Endothelial cell of umbilical vein (primary cell): ENCODE measurements around the gene CHST11. TPM values are rescaled to one million over a fixed set of nuclear protein-coding genes. Genes with fewer than 3 reads are reported as not detected.

ENCODE experiments used
- BruUV-seq: library from RNA; stranded (reverse); fragments of 400-500 nt; replicated peaks from 2 replicates; lab custom pipeline; 2021; lab: Mats Ljungman, UMichigan
- CTCF ChIA-PET: fragments of 300-600, 350-600 bp; sonication (Branson Sonifier 250); formaldehyde crosslinking; loops from one replicate; lab custom pipeline; 2021; ENCODE audit warnings: antibody characterized with exemption, inconsistent platforms; lab: Charles Lee
- POLR2A ChIA-PET: fragments of 300-600, 350-600 bp; sonication (Branson Sonifier 250); formaldehyde crosslinking; loops from one replicate; lab custom pipeline; 2021; ENCODE audit warnings: antibody characterized with exemption, inconsistent platforms; lab: Charles Lee
- DNase-seq: peaks from one replicate; pipeline ENCODE4 v3.0.0-alpha.2; 2011; ENCODE audit warnings: low read depth, low spot score
- FAIRE-seq: peaks from 2 replicates; lab custom pipeline; 2011; peaks lifted over from hg19 to GRCh38; lab: Jason Lieb, UNC
- H2AFZ ChIP-seq: 2 replicates; pipeline ENCODE4 v1.6.0; 2012; ENCODE audit warnings: low read depth, low read length, control low read depth, inconsistent platforms
- H3K27ac ChIP-seq: 2 replicates; pipeline ENCODE4 v1.5.1; 2011; ENCODE audit warnings: low read depth, mild to moderate bottlenecking, control low read depth, low read length, moderate library complexity; ENCODE audit not compliant: insufficient read depth
- H3K27me3 ChIP-seq, 2 experiments: 2 replicates each; pipeline versions ENCODE4 v1.6.0 to v1.6.1; 2011; ENCODE audit warnings: low read length in 2 of 2, mixed read lengths in 1 of 2; ENCODE audit not compliant: control insufficient read depth in 2 of 2, insufficient read depth in 2 of 2
- H3K36me3 ChIP-seq, 2 experiments: 2 replicates in 1 of 2; 3 replicates in 1 of 2; pipeline ENCODE4 v1.5.1; 2011; ENCODE audit warnings: low read length in 2 of 2, mild to moderate bottlenecking in 1 of 2, moderate library complexity in 1 of 2; ENCODE audit not compliant: control insufficient read depth in 2 of 2, insufficient read depth in 2 of 2; ENCODE audit errors: extremely low read depth in 1 of 2
- H3K4me1 ChIP-seq: 3 replicates; pipeline ENCODE4 v1.5.1; 2011; ENCODE audit warnings: mild to moderate bottlenecking, low read length; ENCODE audit not compliant: control insufficient read depth, insufficient read depth; ENCODE audit errors: extremely low read depth
- H3K4me2 ChIP-seq: 2 replicates; pipeline ENCODE4 v1.6.1; 2011; ENCODE audit warnings: low read length, control low read depth, mixed read lengths; ENCODE audit not compliant: insufficient read depth
- H3K4me3 ChIP-seq, 3 experiments: fragments of 200-600 bp in 1 of 3; sonication (generic), shearing (Covaris generic) in 1 of 3; replicated peaks in 1 of 3; 2 replicates each; pipeline ENCODE4 v1.5.1; 2011 to 2016; ENCODE audit warnings: control low read depth in 3 of 3, low read length in 3 of 3, mild to moderate bottlenecking in 2 of 3, inconsistent platforms in 1 of 3, low read depth in 1 of 3, moderate library complexity in 1 of 3; ENCODE audit not compliant: insufficient read depth in 1 of 3
- H3K79me2 ChIP-seq: 2 replicates; pipeline ENCODE4 v1.6.0; 2012; ENCODE audit warnings: low read length, inconsistent platforms; ENCODE audit not compliant: control insufficient read depth, insufficient read depth
- H3K9ac ChIP-seq: replicated peaks from 2 replicates; pipeline ENCODE3; 2011; ENCODE audit warnings: low read length, control low read depth; ENCODE audit not compliant: insufficient read depth; ENCODE audit errors: extremely low read depth
- H3K9me1 ChIP-seq: replicated peaks from 3 replicates; pipeline ENCODE4 v1.6.0; 2011; ENCODE audit warnings: mild to moderate bottlenecking, low read length; ENCODE audit not compliant: control insufficient read depth, insufficient read depth; ENCODE audit errors: extremely low read depth
- H3K9me3 ChIP-seq: replicated peaks from 2 replicates; pipeline ENCODE4 v1.5.1; 2012; ENCODE audit warnings: low read length, inconsistent platforms; ENCODE audit not compliant: control insufficient read depth, insufficient read depth
- H4K20me1 ChIP-seq: replicated peaks from 2 replicates; pipeline ENCODE3; 2011; ENCODE audit warnings: mild to moderate bottlenecking, low read length; ENCODE audit not compliant: control insufficient read depth, insufficient read depth; ENCODE audit errors: extremely low read depth
- EZH2 ChIP-seq: IDR thresholded peaks from 2 replicates; pipeline ENCODE4 v1.6.1; 2012; ENCODE audit warnings: borderline replicate concordance, low read depth, mild to moderate bottlenecking, moderate library complexity, low read length, inconsistent platforms; ENCODE audit not compliant: severe bottlenecking
- FOS ChIP-seq: IDR thresholded peaks from 2 replicates; pipeline ENCODE4 v1.6.1; 2011; ENCODE audit warnings: mild to moderate bottlenecking, low read length, moderate library complexity, borderline replicate concordance; ENCODE audit not compliant: insufficient read depth
- GATA2 ChIP-seq: IDR thresholded peaks from 2 replicates; pipeline ENCODE4 v1.7.0; 2011; ENCODE audit warnings: low read depth, mild to moderate bottlenecking, moderate library complexity, mixed read lengths, low read length; ENCODE audit not compliant: insufficient read length, insufficient read depth
- MYC ChIP-seq: IDR thresholded peaks from one replicate; pipeline ENCODE4 v1.6.1; 2011; ENCODE audit warnings: mild to moderate bottlenecking, low read depth, low read length
- POLR2A ChIP-seq: IDR thresholded peaks from 2 replicates; pipeline ENCODE4 v1.6.1; 2012; ENCODE audit warnings: low read depth, mild to moderate bottlenecking, control low read depth, low read length
- POLR2AphosphoS5 ChIP-seq: IDR thresholded peaks from 2 replicates; pipeline ENCODE4 v1.6.1; 2012; ENCODE audit warnings: low read depth, mild to moderate bottlenecking, control low read depth, low read length, moderate library complexity; ENCODE audit not compliant: insufficient read depth
- dilution Hi-C: fragments of 300-500 bp; cut with MboI; formaldehyde crosslinking; loops from one replicate; pipeline ENCODE4 v1.15.0; 2019; ENCODE audit warnings: low sequenced_read_pairs; ENCODE audit not compliant: extremely low pct_ligation_motif_present
- intact Hi-C: fragments of 100-400 bp; cut with micrococcal nuclease; formaldehyde crosslinking; loops from one replicate; pipeline ENCODE4 v1.10.0; 2022
- polyA plus RNA-seq, 4 experiments: library from polyadenylated mRNA; depleted of rRNA in 3 of 4; stranded (reverse) in 3 of 4; unstranded in 1 of 4; fragments of >200 nt; gene quantifications; 2 replicates each; pipeline versions ENCODE4 v1.2.1 to v1.2.3, GENCODE V29; 2011 to 2012; ENCODE audit warnings: missing spikeins in 1 of 4
- total RNA-seq: library from RNA; stranded (reverse); gene quantifications from 2 replicates; pipeline ENCODE4 v1.2.3, GENCODE V29; 2021
- TF ChIP-seq, protein P1 (sequence below), 2 donors: IDR thresholded peaks; 1 replicate in 1 of 2; 2 replicates in 1 of 2; pipeline ENCODE4 v1.5.1; 2011; ENCODE audit warnings: low read length in 2 of 2, mild to moderate bottlenecking in 2 of 2, moderate library complexity in 2 of 2, control low read depth in 1 of 2, inconsistent platforms in 1 of 2, low read depth in 1 of 2; ENCODE audit not compliant: insufficient read depth in 1 of 2; ENCODE audit errors: extremely low read depth in 1 of 2
- TF ChIP-seq, protein P2 (sequence below): IDR thresholded peaks from 2 replicates; pipeline ENCODE4 v1.6.1; 2011; ENCODE audit not compliant: insufficient read depth, insufficient read length

Gene CHST11
- total and polyA plus RNA-seq, 2 donors (not counting 3 experiments of a cell fraction or from before 2014, with no cell fraction given) = 19.7 to 20.9 TPM

DNA sequence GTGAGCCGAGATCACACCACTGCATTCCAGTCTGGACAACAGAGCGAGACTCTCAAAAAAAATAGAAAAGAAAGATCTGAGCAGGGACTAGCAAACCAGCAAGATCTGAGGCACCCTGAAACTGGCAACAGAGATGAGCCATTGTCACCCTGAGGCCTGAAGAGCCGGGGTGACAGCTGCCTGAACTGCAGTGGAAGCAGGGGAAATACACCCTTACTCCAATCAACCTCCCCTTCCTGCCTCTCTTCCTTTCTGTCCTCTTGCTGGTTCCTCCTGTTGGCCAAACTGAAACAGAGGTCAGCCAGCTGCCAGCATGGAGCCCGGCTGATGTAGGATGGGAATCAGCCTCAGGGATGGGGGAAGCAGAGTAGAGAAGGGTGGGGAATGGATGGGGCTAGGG is 192.0 kb downstream of the CHST11 start:
- peak; percentile 19 for DNase-seq
- no peaks in the 10 kb centered on the region for H3K79me2 ChIP-seq
- H3K27me3 ChIP-seq = no peaks in the 10 kb centered on the region
- no peak overlapping the region for H3K9ac ChIP-seq
- no TSS peak for BruUV-seq
- H3K9me3 ChIP-seq = no peaks in the 10 kb centered on the region
- dilution Hi-C loops (no loop called here), intact Hi-C loops (loop anchor here (1.0 kb wide), 1 partner anchor 23 kb away; no protein-coding TSS in a partner anchor)
- H3K4me3 ChIP-seq = no peak overlapping the region
- TF ChIP-seq EZH2 (no peak), FOS (no peak), POLR2A (no peak)
- TF ChIP-seq, protein P1, sequence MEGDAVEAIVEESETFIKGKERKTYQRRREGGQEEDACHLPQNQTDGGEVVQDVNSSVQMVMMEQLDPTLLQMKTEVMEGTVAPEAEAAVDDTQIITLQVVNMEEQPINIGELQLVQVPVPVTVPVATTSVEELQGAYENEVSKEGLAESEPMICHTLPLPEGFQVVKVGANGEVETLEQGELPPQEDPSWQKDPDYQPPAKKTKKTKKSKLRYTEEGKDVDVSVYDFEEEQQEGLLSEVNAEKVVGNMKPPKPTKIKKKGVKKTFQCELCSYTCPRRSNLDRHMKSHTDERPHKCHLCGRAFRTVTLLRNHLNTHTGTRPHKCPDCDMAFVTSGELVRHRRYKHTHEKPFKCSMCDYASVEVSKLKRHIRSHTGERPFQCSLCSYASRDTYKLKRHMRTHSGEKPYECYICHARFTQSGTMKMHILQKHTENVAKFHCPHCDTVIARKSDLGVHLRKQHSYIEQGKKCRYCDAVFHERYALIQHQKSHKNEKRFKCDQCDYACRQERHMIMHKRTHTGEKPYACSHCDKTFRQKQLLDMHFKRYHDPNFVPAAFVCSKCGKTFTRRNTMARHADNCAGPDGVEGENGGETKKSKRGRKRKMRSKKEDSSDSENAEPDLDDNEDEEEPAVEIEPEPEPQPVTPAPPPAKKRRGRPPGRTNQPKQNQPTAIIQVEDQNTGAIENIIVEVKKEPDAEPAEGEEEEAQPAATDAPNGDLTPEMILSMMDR (IDR thresholded peaks at IDR 0.05; ENCODE audit: extremely low read depth in 1 of 2, insufficient read depth in 1 of 2, low read depth in 1 of 2, low read length in 2 of 2) = no peak
- no peaks in the 10 kb centered on the region for H4K20me1 ChIP-seq
- H3K9me1 ChIP-seq = no peaks in the 10 kb centered on the region
- H3K4me2 ChIP-seq = no peak overlapping the region
- ChIA-PET POLR2A (no interaction called here), CTCF (no interaction called here)
- no peak for FAIRE-seq
- no peak overlapping the region for H3K27ac ChIP-seq
- H3K4me1 ChIP-seq = no peaks in the 10 kb centered on the region
- H3K36me3 ChIP-seq = no peaks in the 10 kb centered on the region
- no peak overlapping the region for H2AFZ ChIP-seq

DNA sequence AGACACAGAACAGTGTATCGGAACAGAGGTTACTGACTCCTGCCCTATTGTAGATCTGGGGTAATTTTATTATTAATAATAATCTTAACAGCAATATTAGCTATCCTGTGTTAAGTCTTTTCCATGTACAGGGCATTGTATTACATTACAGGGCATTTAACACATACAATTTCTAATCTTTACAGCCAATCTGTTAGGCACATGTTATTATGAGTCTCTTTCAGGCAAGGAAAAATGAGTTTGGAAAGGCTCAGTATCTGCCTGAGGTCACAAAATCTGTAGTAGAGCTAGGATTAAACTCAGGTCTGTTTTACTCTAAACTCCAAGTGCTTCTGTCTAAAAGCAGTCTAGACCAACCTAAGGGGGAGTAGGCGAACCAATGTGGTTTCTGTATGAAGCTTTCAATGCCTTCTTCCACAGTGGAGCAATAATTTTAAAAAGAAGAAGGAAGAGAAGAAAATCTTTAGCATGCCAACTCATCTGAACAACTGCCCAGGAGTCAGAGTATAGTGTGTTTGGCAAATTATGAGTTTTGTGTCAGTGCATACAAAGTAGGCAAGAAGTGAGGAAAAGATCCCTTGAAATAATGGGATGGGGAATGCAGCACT is 192.6 kb downstream of the CHST11 start:
- H2AFZ ChIP-seq = no peak overlapping the region
- dilution Hi-C loops (no loop called here), intact Hi-C loops (loop anchor here (1.0 kb wide), 1 partner anchor 22 kb away; no protein-coding TSS in a partner anchor)
- H3K4me1 ChIP-seq = no peaks in the 10 kb centered on the region
- H3K9me1 ChIP-seq = no peaks in the 10 kb centered on the region
- H3K27me3 ChIP-seq = no peaks in the 10 kb centered on the region
- no peak overlapping the region for H3K27ac ChIP-seq
- H4K20me1 ChIP-seq = no peaks in the 10 kb centered on the region
- no peaks in the 10 kb centered on the region for H3K36me3 ChIP-seq
- H3K79me2 ChIP-seq = no peaks in the 10 kb centered on the region
- BruUV-seq = no TSS peak
- no peak for DNase-seq
- ChIA-PET CTCF (interaction anchor here (1.0 to 1.1 kb wide), 2 partner anchors 45 to 268 kb away, joined by 3 to 4 read pairs; no protein-coding TSS in a partner anchor), POLR2A (no interaction called here)
- FAIRE-seq = no peak
- H3K4me3 ChIP-seq = no peak overlapping the region
- no peak for TF ChIP-seq POLR2A
- no peak for TF ChIP-seq MYC
- no peak for TF ChIP-seq GATA2
- TF ChIP-seq, protein P2, sequence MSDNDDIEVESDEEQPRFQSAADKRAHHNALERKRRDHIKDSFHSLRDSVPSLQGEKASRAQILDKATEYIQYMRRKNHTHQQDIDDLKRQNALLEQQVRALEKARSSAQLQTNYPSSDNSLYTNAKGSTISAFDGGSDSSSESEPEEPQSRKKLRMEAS = no peak
- no peak for TF ChIP-seq POLR2AphosphoS5
- TF ChIP-seq, protein P1 (IDR thresholded peaks at IDR 0.05; ENCODE audit: extremely low read depth in 1 of 2, insufficient read depth in 1 of 2, low read depth in 1 of 2, low read length in 2 of 2) = no peak
- no peak for TF ChIP-seq EZH2
- H3K9me3 ChIP-seq = no peaks in the 10 kb centered on the region
- no peak overlapping the region for H3K9ac ChIP-seq
- no peak overlapping the region for H3K4me2 ChIP-seq
